Tibial nerve (tissue), 4 donors: ENCODE measurements around the gene SLC5A10.

ENCODE experiments used
- EP300 ChIP-seq, 2 donors: sonication (generic); formaldehyde crosslinking; IDR thresholded peaks; one replicate each; pipeline ENCODE4 v1.6.1; 2017; ENCODE audit warnings: antibody characterized with exemption in 2 of 2, mild to moderate bottlenecking in 1 of 2
- TF ChIP-seq, protein P1 (sequence below), 5 experiments: fragments of 200-600 bp in 3 of 5; fragments of 450-650 bp in 2 of 5; sonication (generic) in 3 of 5; IDR thresholded peaks; one replicate each; pipeline ENCODE4 v1.5.1; 2016 to 2019; ENCODE audit warnings: antibody characterized with exemption in 5 of 5, mild to moderate bottlenecking in 3 of 5, moderate library complexity in 2 of 5

DNA sequence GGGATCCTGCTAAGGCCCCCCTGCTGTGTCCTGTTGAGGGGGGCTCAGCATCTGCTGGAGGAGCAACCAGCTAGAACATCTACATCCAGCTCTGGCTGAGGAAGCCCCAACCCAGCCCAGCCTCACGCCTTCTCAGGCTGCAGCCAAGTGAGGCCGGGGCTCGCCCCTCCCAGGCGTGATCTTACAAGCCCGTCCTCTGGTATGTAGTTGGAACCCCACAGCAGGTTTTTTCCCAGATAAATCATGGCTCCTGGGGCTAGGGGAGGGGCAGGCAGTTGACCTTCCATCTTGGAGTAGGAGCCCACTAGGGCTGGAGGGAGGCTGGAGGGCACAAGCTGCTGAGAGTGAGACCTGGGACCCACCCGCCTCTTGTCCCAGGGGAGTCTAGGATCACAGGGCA lies 47.9 kb downstream of the SLC5A10 start:
- no peak for TF ChIP-seq EP300 (IDR thresholded peaks at IDR 0.05)
- TF ChIP-seq, protein P1, sequence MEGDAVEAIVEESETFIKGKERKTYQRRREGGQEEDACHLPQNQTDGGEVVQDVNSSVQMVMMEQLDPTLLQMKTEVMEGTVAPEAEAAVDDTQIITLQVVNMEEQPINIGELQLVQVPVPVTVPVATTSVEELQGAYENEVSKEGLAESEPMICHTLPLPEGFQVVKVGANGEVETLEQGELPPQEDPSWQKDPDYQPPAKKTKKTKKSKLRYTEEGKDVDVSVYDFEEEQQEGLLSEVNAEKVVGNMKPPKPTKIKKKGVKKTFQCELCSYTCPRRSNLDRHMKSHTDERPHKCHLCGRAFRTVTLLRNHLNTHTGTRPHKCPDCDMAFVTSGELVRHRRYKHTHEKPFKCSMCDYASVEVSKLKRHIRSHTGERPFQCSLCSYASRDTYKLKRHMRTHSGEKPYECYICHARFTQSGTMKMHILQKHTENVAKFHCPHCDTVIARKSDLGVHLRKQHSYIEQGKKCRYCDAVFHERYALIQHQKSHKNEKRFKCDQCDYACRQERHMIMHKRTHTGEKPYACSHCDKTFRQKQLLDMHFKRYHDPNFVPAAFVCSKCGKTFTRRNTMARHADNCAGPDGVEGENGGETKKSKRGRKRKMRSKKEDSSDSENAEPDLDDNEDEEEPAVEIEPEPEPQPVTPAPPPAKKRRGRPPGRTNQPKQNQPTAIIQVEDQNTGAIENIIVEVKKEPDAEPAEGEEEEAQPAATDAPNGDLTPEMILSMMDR (IDR thresholded peaks at IDR 0.05): no peak
